T-helper 17 cell (primary cell): Measurements from ENCODE around the gene AADACL3. TPM values are rescaled to one million over a fixed set of nuclear protein-coding genes. Genes with fewer than 3 reads are reported as not detected.

Experiments used
- ATAC-seq: fragments of 150-1000 bp; cut with Tn5 transposase; 2 replicates; pipeline ENCODE4 v1.10.0; 2021; ENCODE audit warnings: mild to moderate bottlenecking, moderate library complexity
- DNase-seq, 3 donors: peaks; one replicate each; pipeline versions ENCODE4 v3.0.0 to v3.0.0-alpha.2; 2020 to 2021
- H3K9me3 ChIP-seq: one replicate; pipeline ENCODE4 v1.7.0; 2013; ENCODE audit warnings: low read length, mild to moderate bottlenecking; ENCODE audit not compliant: control insufficient read depth, poor library complexity, severe bottlenecking
- H3K27ac Mint-ChIP-seq: one replicate; pipeline ENCODE4 v1.8.0; 2022; ENCODE audit warnings: mild to moderate bottlenecking, moderate library complexity, mixed read lengths
- H3K27me3 Mint-ChIP-seq: one replicate; pipeline ENCODE4 v1.8.0; 2022; ENCODE audit warnings: mixed read lengths
- H3K36me3 Mint-ChIP-seq: one replicate; pipeline ENCODE4 v1.8.0; 2022; ENCODE audit warnings: low read depth, mixed read lengths
- H3K4me1 Mint-ChIP-seq: one replicate; pipeline ENCODE4 v1.8.0; 2022; ENCODE audit warnings: mild to moderate bottlenecking, mixed read lengths
- H3K4me3 Mint-ChIP-seq: one replicate; pipeline ENCODE4 v1.8.0; 2022; ENCODE audit warnings: mild to moderate bottlenecking, moderate library complexity, mixed read lengths
- total RNA-seq, 4 donors: library from RNA in 2 of 4; stranded (reverse) in 2 of 4; gene quantifications; one replicate each; pipeline ENCODE4 v1.2.3 and lab custom pipeline; 2022 to 2026

Gene AADACL3
- total RNA-seq, 2 donors from 2014 or later: not detected

DNA sequence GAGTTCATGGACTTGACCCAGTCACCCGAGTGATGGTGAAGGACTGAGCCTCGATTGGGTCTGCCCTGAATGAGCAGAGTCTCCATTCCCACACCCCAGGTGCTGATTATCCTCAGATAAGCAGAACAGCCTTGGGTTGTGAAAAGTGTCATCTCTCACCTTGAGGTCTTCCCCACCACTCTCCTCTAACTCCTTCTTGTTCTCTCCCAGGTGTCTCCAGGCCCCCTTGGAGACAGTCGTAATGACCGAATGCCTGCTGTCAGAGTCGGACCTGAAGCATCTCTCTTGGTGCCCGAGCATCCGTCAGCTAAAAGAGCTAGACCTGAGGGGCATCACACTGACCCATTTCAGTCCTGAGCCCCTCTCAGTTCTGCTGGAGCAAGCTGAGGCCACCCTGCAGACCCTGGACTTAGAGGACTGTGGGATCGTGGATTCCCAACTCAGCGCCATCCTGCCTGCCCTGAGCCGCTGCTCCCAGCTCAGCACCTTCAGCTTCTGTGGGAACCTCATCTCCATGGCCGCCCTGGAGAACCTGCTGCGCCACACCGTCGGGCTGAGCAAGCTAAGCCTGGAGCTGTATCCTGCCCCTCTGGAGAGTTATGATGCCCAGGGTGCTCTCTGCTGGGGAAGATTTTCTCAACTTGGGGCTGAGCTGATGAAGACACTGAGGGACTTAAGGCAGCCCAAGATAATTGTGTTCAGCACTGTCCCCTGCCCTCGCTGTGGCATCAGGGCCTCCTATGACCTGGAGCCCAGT lies 61.1 kb downstream of the AADACL3 start:
- Mint-ChIP-seq H3K36me3 (no peaks in the 10 kb centered on the region), H3K4me1 (no peaks in the 10 kb centered on the region), H3K27ac (no peak overlapping the region), H3K27me3 (peaks cover 62% of the 10 kb centered on the region), H3K4me3 (no peak overlapping the region)
- no peaks in the 10 kb centered on the region for H3K9me3 ChIP-seq
- DNase-seq (no peak), ATAC-seq (no peak)

Other genes starting within 250 kb of the AADACL3 start
- 10 to 100 TPM; 31.0 to 38.3 TPM for gene DHRS3, start 97.9 kb upstream of the AADACL3 start, total RNA-seq
- not detected for gene AADACL4, start 72.0 kb upstream of the AADACL3 start, total RNA-seq
- gene CFAP107, start 30.1 kb downstream of the AADACL3 start, total RNA-seq: not detected
- gene PRAMEF12, start 57.6 kb downstream of the AADACL3 start, total RNA-seq: not detected
- gene PRAMEF1, start 75.3 kb downstream of the AADACL3 start, total RNA-seq: not detected
- not detected for gene PRAMEF11, start 115.3 kb downstream of the AADACL3 start, total RNA-seq
- not detected for gene HNRNPCL1, start 132.6 kb downstream of the AADACL3 start, total RNA-seq
- gene PRAMEF2, start 141.0 kb downstream of the AADACL3 start, total RNA-seq: not detected
- not detected for gene PRAMEF4, start 170.1 kb downstream of the AADACL3 start, total RNA-seq
- not detected for gene PRAMEF10, start 182.2 kb downstream of the AADACL3 start, total RNA-seq
- gene PRAMEF7, start 200.5 kb downstream of the AADACL3 start, total RNA-seq: not detected
- gene PRAMEF6, start 231.5 kb downstream of the AADACL3 start, total RNA-seq: not detected